GM21723 (cell line): ENCODE results near the gene MROH8.
A peak's percentile ranks its signal among the peaks of the same experiment; 100 is the strongest.

Experiments
- ATAC-seq: cut with Tn5 transposase; IDR thresholded peaks from one replicate; pipeline ENCODE4 v1.9.1; 2021; ENCODE audit warnings: mild to moderate bottlenecking, moderate library complexity; ENCODE audit not compliant: unreplicated experiment

The MROH8 gene

GRCh38 chr20:37200376-37200775 is 21.0 kb upstream of the MROH8 start:
- ATAC-seq = no peak

GRCh38 chr20:37198932-37199660 is 19.7 kb upstream of the MROH8 start:
- no peak for ATAC-seq

- no peak for ATAC-seq
Observed at GRCh38 chr20:37194621-37195417, 15.5 kb upstream of the MROH8 start.

- ATAC-seq = no peak
Observed at GRCh38 chr20:37193821-37194220, 14.5 kb upstream of the MROH8 start.

- ATAC-seq = no peak
Observed at GRCh38 chr20:37193226-37193625, 13.9 kb upstream of the MROH8 start.

- no peak for ATAC-seq
Observed at GRCh38 chr20:37192137-37192854, 12.9 kb upstream of the MROH8 start.

GRCh38 chr20:37190354-37191112 is 11.2 kb upstream of the MROH8 start:
- no peak for ATAC-seq

- ATAC-seq = no peak
Observed at GRCh38 chr20:37189416-37190016, 10.2 kb upstream of the MROH8 start.

GRCh38 chr20:37188787-37189186 is 9.4 kb upstream of the MROH8 start:
- no peak for ATAC-seq

GRCh38 chr20:37185686-37186085 is 6.3 kb upstream of the MROH8 start:
- no peak for ATAC-seq

GRCh38 chr20:37179683-37180524 is 556 bp upstream of the MROH8 start:
- ATAC-seq = peak; percentile 3

GRCh38 chr20:37172836-37173235 is 6.5 kb downstream of the MROH8 start:
- ATAC-seq = no peak

GRCh38 chr20:37166867-37167266 is 12.5 kb downstream of the MROH8 start:
- no peak for ATAC-seq

GRCh38 chr20:37165031-37165430 is 14.3 kb downstream of the MROH8 start:
- ATAC-seq = no peak

GRCh38 chr20:37163832-37164554 is 15.4 kb downstream of the MROH8 start:
- ATAC-seq = no peak

GRCh38 chr20:37162646-37163045 is 16.7 kb downstream of the MROH8 start:
- ATAC-seq = no peak

- no peak for ATAC-seq
Observed at GRCh38 chr20:37161830-37162549, 17.4 kb downstream of the MROH8 start.

- no peak for ATAC-seq
Observed at GRCh38 chr20:37160683-37161082, 18.7 kb downstream of the MROH8 start.
